Stimulated activated CD8-positive, alpha-beta memory T cell treated with anti-CD3 and anti-CD28 coated beads, Interleukin-15, amount 100 ng/mL, for 48 hours (primary cell): ENCODE measurements around the gene NUTM1.
"Not testable (repeated sequence)": the region's sequence is repeated elsewhere in the genome, so short reads cannot be mapped to it uniquely, and the experiment has no call there.

ENCODE experiments used
- DNase-seq, 2 donors: peaks; one replicate each; pipeline ENCODE4 v3.0.0-alpha.2; 2020; ENCODE audit warnings: low read depth in 2 of 2

The NUTM1 gene

DNA sequence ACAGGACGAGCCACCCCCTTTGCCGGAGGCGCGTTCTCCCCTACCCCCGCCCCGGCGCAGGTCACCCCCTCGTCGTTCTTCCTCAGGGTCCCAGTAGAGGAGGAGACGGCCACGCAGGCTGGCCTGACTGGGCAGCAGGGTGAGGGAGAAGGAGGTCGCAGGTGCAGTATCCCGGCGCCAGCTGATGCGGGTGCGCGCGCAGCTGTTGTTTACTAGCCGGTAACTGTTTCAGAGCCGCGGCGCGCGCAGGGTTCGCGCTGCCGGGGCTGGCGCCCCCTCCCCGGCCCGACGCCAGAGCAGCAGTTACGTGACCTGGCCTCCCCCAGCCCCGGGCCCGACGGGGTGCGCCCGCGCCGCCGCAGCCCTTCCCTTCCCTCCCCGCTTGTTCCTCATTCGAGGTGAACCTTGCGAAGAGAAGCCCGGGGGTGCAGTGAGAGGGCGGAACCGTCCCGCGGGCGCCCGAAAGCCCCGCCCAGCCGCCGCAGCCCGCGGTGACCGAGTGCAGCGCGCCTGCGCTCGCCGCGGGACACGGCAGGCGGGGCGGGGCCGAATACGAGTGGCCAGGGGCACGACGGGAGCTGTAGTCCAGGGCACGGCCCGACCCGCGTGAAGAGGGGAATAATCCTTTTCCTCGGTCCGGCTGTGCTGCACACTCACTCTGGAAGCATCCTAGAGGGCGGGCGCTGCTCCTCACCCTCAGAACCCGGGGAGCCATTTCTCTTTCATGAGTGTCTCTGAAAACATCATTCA is 5.4 kb upstream of the NUTM1 start, which contains the start of gene SLC12A6:
Gene SLC12A6 (minus strand): TSS at position 225 of the 750 bp plus-strand sequence. CDS start 1,101 bp downstream, outside the sequence.
- DNase-seq = peak; percentile 85 to 89

DNA sequence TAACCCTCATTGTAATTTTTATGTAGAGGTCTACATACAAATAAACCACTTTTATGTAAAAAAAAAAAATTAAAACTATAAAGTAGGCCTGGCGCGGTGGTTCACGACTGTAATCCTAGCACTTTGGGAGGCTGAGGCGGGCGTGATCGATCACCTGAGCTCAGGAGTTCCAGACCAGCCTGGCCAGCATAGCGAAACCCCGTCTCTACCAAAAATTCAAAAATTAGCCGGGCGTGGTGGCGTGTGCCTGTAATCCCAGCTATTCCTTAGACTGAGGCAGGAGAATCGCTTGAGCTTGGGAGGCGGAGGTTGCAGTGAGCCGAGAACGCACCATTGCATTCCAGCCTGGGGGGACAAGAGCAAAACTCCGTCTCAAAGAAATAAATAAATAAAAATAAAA is 4.8 kb upstream of the NUTM1 start:
- no peak for DNase-seq

GRCh38 chr15:34339946-34340345 is 3.2 kb upstream of the NUTM1 start:
- no peak for DNase-seq

DNA sequence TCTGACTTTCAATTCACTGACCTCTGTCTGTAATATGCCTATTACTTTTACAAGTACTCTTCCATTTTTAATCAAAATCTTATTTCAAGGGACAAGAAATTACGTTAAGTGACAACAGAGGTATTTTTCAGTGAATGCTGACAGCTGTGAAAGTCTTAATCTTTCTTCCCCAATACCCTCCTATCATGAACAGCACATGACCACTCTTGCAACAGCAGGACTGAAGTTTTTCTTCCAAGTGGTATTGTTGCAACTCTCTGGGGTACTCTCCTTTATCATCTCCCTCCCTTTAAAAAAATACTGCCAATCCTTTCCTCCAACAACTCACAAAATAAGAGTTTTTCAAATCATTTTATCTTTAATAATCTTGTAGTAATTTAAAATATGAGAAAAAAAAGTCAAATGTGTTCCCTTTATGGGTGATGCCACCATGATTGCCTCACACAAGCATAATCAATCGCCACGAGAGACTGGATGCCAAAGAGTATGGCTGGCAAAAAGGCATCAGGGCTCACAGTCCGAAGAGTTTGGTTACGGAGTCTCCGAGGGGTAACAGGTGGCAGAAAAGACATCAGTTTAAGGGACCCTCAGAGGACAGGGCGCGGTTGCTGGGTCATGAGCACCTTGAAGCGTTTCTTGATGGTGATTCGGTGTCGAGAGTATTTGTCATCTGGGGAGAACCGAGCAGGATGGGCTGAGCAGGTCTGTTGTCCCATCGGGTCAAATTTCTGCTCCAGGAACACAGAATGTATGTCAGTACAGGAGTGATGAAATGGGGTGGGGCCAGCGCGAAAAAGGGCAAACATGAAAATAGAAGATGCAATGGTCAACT is 1.5 kb upstream of the NUTM1 start:
- no peak for DNase-seq

DNA sequence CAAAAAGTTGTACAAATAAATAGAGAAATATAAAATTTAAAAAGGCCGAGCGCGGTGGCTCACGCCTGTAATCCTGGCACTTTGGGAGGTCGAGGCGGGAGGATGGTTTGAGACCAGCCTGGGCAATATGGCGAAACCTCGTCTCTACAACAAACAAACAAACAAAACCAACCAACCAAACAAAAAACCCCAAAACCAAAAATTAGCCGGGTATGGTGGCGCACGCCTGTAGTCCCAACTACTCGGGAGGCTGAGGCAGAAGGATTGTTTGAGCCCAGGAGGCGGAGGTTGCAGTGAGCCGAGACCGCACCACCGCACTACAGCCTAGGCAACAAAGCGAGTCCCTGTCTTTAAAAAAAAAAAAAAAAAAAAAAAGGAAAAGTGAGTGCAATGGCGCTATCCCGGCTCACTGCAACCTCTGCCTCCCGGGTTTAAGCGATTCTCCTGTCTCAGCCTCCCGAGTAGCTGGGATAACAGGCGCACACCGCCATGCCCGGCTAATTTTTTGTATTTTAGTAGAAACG is 840 bp upstream of the NUTM1 start:
- DNase-seq = not testable (repeated sequence)

- DNase-seq = no peak
Measured at GRCh38 chr15:34347951-34348638, 5.0 kb downstream of the NUTM1 start.

GRCh38 chr15:34348735-34349300 is 5.7 kb downstream of the NUTM1 start:
- DNase-seq = no peak

DNA sequence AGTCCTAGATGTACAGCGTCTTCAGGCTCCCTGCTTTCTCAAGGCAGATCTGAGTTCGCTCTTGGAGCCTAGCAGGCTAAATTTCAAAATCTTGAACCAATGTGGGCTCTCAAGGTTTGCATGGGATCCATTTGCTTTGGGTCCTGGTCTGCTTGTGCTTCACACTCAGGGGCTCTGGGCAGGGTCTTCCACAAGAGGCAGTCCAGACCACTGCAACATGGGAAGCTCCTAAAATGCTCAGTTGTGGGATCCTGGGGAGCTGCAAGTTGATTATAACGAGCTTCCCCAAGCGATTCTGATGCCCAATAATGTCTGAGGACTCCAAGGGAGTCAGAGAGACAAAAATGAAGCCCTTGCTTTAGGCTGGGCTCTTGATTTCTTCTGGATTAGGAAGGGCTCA is 6.7 kb downstream of the NUTM1 start:
- no peak for DNase-seq

- not testable (repeated sequence) for DNase-seq
Measured at GRCh38 chr15:34352996-34353395, 9.9 kb downstream of the NUTM1 start.

GRCh38 chr15:34353627-34354026 is 10.5 kb downstream of the NUTM1 start:
- DNase-seq = no peak

DNA sequence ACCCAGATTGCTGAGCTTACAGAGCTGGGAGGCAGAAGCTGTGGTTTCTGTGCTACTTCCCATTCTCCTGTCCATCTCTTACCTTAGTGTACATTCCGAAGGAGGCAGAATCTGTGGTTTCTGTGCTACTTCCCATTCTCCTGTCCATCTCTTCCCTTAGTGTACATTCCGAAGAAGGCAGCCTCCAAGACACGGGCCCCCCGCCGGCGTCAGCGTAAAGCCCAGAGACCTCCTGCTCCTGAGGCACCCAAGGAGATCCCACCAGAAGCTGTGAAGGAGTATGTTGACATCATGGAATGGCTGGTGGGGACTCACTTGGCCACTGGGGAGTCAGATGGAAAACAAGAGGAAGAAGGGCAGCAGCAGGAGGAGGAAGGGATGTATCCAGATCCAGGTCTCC is 11.2 kb downstream of the NUTM1 start:
- DNase-seq = no peak

GRCh38 chr15:34355241-34355640 is 12.1 kb downstream of the NUTM1 start:
- no peak for DNase-seq

- DNase-seq = no peak
Measured at GRCh38 chr15:34357653-34358052, 14.5 kb downstream of the NUTM1 start.

DNA sequence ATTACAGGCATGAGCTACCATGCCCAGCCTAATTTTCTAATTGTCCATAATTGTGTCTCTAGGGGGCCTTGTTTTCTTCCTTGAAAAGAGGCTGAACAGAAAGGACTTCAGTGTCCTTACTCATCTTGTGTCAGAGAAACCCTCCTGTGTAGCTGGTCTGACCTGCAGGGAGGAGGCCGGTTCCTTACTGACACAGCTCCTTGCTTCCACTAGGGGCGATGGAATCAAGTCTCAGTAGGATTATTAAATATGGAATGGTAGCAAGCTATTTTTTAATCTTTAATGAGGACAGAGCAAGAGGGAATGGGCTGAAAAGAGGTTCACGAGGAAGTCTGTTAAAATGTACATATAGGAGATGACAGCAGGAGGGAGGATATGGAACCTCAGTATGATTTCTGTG is 15.3 kb downstream of the NUTM1 start:
- DNase-seq = no peak

DNA sequence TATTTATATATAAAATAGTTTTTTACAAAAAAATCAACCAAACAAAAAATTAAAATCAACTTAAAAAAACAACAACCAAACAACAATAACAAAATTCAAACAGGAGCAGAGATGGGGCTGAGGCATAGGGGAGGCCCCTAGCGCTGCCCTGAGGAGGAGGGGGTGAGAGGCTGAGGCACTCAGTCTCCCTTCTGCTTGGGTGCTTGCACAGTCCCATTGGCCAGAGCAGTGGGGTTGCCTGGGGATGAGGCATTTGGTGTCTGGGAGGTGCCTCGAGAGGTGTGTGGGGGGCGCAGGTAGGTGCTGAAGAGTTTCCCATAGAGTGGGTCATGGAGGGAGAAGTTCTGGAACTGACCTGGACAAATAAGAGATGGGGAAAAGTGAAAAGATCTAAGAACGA is 15.8 kb downstream of the NUTM1 start:
- DNase-seq = no peak

GRCh38 chr15:34359416-34359815 is 16.3 kb downstream of the NUTM1 start:
- no peak for DNase-seq

DNA sequence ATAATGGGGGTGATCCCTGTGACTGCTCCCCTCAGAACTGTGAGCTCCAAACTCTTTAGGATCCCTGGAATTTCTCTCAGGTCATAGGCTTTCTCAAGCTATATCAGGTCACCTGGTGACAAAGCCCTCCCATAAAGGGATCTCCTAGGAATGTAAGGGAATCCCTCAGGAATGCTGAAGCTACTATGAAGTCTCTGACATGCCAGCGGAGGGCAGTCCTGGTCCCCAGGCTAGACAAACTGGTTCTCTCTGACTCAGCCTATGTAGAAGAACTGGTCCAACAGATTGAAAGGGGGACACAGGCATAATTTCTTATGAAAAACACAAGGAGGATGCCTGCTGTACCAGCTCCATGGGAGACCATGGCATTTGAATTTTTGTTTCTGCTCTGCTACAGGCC is 17.2 kb downstream of the NUTM1 start:
- DNase-seq = no peak

DNA sequence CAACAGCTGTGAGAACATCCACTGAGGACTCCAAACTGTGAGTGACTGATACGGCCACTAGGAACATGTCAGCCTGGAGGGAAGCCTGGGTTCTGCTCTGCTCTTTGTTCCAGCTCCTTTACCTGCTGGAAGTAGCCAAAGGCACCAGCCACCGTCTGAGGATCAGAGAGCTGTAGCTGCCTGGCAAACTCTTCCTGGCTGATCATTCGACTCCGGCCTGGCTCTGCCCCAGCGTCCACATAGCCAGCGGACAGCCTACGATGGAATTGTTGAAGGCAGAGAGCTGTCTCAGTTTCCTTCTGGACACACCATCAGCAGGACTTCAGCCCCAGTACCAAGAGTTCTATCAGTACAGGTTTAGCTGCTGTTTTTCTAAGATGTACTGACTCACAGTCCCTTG is 18.2 kb downstream of the NUTM1 start:
- DNase-seq = no peak

- no peak for DNase-seq
Measured at GRCh38 chr15:34362047-34362773, 19.1 kb downstream of the NUTM1 start.

DNA sequence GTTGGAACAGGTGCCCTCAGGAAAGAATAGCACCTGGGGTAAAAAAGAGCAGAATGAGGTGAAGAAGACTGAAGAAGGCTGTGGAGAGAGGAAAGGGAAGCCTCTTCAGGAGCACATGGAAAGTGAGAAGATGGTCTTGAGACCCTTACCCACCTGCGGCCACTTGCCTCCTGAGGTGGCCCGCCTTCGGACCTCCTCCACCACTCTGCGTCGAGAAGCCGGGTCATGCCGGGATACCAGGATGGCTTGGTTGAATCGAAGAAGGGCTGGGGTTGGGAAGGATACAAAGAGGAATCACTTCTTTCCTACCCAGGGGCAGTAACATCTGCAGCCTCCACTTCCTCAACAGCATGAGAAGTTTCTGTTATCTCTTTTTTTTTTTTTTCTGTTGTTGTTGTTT is 20.9 kb downstream of the NUTM1 start:
- DNase-seq = no peak
